H1 (cell line): ENCODE results near the gene INF2. TPM values are rescaled to one million over a fixed set of nuclear protein-coding genes. Genes with fewer than 3 reads are reported as not detected.
"Not testable (repeated sequence)": the region's sequence is repeated elsewhere in the genome, so short reads cannot be mapped to it uniquely, and the experiment has no call there.

Experiments used
- CTCF ChIA-PET: fragments of 300-600 bp; sonication (Branson Sonifier 250); formaldehyde crosslinking; loops from one replicate; lab custom pipeline; 2021; ENCODE audit not compliant: partially characterized antibody; lab: Charles Lee
- POLR2A ChIA-PET: fragments of 300-600 bp; sonication (Branson Sonifier 250); formaldehyde crosslinking; loops from one replicate; lab custom pipeline; 2021; ENCODE audit warnings: inconsistent platforms; ENCODE audit not compliant: partially characterized antibody; lab: Charles Lee
- DNase-seq, 2 experiments: peaks; one replicate each; pipeline versions ENCODE4 v3.0.0 to v3.0.0-alpha.2; 2010 to 2022; ENCODE audit warnings: low spot score in 2 of 2, low read depth in 1 of 2, mixed read lengths in 1 of 2
- FAIRE-seq: peaks from 2 replicates; lab custom pipeline; 2011; peaks lifted over from hg19 to GRCh38; lab: Jason Lieb, UNC
- H2AFZ ChIP-seq: 2 replicates; pipeline ENCODE4 v1.8.1; 2012; ENCODE audit warnings: low read length, inconsistent platforms
- H2AK5ac ChIP-seq: 2 replicates; pipeline ENCODE4 v1.6.1; 2013; ENCODE audit warnings: low read depth, low read length
- H2BK120ac ChIP-seq: replicated peaks from 2 replicates; pipeline ENCODE3; 2013; ENCODE audit warnings: low read depth, low read length, inconsistent platforms
- H2BK12ac ChIP-seq: 2 replicates; pipeline ENCODE4 v1.6.1; 2013; ENCODE audit warnings: low read depth, low read length
- H2BK15ac ChIP-seq: 2 replicates; pipeline ENCODE4 v1.6.1; 2013; ENCODE audit warnings: low read length
- H2BK20ac ChIP-seq: 2 replicates; pipeline ENCODE4 v1.6.1; 2013; ENCODE audit warnings: low read length
- H2BK5ac ChIP-seq: 2 replicates; pipeline ENCODE4 v1.6.1; 2013; ENCODE audit warnings: low read depth, low read length
- H3K14ac ChIP-seq: 2 replicates; pipeline ENCODE4 v1.6.1; 2013; ENCODE audit warnings: inconsistent platforms; ENCODE audit not compliant: insufficient read length
- H3K18ac ChIP-seq: 2 replicates; pipeline ENCODE4 v1.6.1; 2013; ENCODE audit warnings: low read length; ENCODE audit errors: extremely low read depth
- H3K23ac ChIP-seq: 2 replicates; pipeline ENCODE4 v1.6.1; 2013; ENCODE audit warnings: inconsistent platforms; ENCODE audit not compliant: insufficient read length
- H3K23me2 ChIP-seq: 2 replicates; pipeline ENCODE4 v1.6.1; 2013; ENCODE audit warnings: low read depth, low read length
- H3K27ac ChIP-seq: 2 replicates; pipeline ENCODE4 v1.6.1; 2011; ENCODE audit warnings: low read depth, low read length, inconsistent platforms
- H3K27me3 ChIP-seq, 4 experiments: replicated peaks in 1 of 4; 1 replicate in 1 of 4; 2 replicates in 3 of 4; pipeline versions ENCODE4 v1.6.1 to v1.8.1; 2011 to 2013; ENCODE audit warnings: low read length in 3 of 4, mild to moderate bottlenecking in 3 of 4, inconsistent platforms in 2 of 4, mixed read lengths in 2 of 4, moderate library complexity in 1 of 4; ENCODE audit not compliant: control insufficient read depth in 3 of 4, insufficient read depth in 3 of 4; ENCODE audit errors: extremely low read depth in 1 of 4
- H3K36me3 ChIP-seq, 4 experiments: 2 replicates each; pipeline versions ENCODE4 v1.6.1 to v1.8.1; 2011 to 2013; ENCODE audit warnings: mild to moderate bottlenecking in 4 of 4, low read length in 3 of 4, moderate library complexity in 2 of 4, control low read depth in 1 of 4, inconsistent platforms in 1 of 4; ENCODE audit not compliant: insufficient read depth in 4 of 4, control insufficient read depth in 2 of 4
- H3K4ac ChIP-seq: replicated peaks from 2 replicates; pipeline ENCODE3; 2013; ENCODE audit warnings: low read length, low read depth, mixed read lengths, inconsistent platforms; ENCODE audit not compliant: insufficient read length
- H3K4me1 ChIP-seq, 4 experiments: replicated peaks in 1 of 4; 1 replicate in 1 of 4; 2 replicates in 3 of 4; pipeline versions ENCODE4 v1.6.1 to v1.8.1; 2011 to 2013; ENCODE audit warnings: low read length in 3 of 4, inconsistent platforms in 2 of 4, mixed read lengths in 1 of 4; ENCODE audit not compliant: insufficient read depth in 4 of 4, control insufficient read depth in 3 of 4
- H3K4me2 ChIP-seq, 2 experiments: 2 replicates each; pipeline versions ENCODE4 v1.6.1 to v1.8.1; 2011 to 2013; ENCODE audit warnings: low read depth in 2 of 2, low read length in 2 of 2, control low read depth in 1 of 2, inconsistent platforms in 1 of 2, mild to moderate bottlenecking in 1 of 2; ENCODE audit not compliant: insufficient read depth in 1 of 2
- H3K4me3 ChIP-seq, 4 experiments: fragments of 200-600, 300-600 bp in 1 of 4; sonication (generic), shearing (Covaris generic), sonication (Bioruptor Twin) in 1 of 4; 2 replicates each; pipeline versions ENCODE4 v1.5.1 to v1.8.1; 2011 to 2016; ENCODE audit warnings: low read length in 4 of 4, low read depth in 3 of 4, control low read depth in 2 of 4, inconsistent platforms in 2 of 4, mild to moderate bottlenecking in 2 of 4, mixed read lengths in 1 of 4, moderate library complexity in 1 of 4; ENCODE audit not compliant: insufficient read depth in 2 of 4; ENCODE audit errors: extremely low read depth in 1 of 4
- H3K56ac ChIP-seq: replicated peaks from 2 replicates; pipeline ENCODE3; 2013; ENCODE audit warnings: low read depth, mild to moderate bottlenecking, mixed read lengths, low read length, inconsistent platforms; ENCODE audit not compliant: insufficient read length
- H3K79me1 ChIP-seq: 2 replicates; pipeline ENCODE4 v1.6.1; 2013; ENCODE audit warnings: low read depth, low read length, control low read depth
- H3K79me2 ChIP-seq, 2 experiments: 2 replicates each; pipeline versions ENCODE4 v1.6.1 to v1.8.1; 2012 to 2013; ENCODE audit warnings: low read length in 2 of 2, mild to moderate bottlenecking in 2 of 2, inconsistent platforms in 1 of 2; ENCODE audit not compliant: insufficient read depth in 2 of 2, control insufficient read depth in 1 of 2
- H3K9ac ChIP-seq, 4 experiments: replicated peaks in 1 of 4; 1 replicate in 1 of 4; 2 replicates in 3 of 4; pipeline versions ENCODE4 v1.6.1 to v1.8.1; 2011 to 2013; ENCODE audit warnings: low read depth in 3 of 4, low read length in 3 of 4, control low read depth in 2 of 4, mild to moderate bottlenecking in 2 of 4, moderate library complexity in 2 of 4, inconsistent platforms in 1 of 4; ENCODE audit errors: extremely low read depth in 1 of 4
- H3K9me3 ChIP-seq, 2 experiments: 2 replicates each; pipeline versions ENCODE4 v1.6.1 to v1.8.1; 2012 to 2013; ENCODE audit warnings: mild to moderate bottlenecking in 2 of 2, moderate library complexity in 2 of 2, control low read depth in 1 of 2, inconsistent platforms in 1 of 2, low read depth in 1 of 2, low read length in 1 of 2, mixed read lengths in 1 of 2; ENCODE audit not compliant: insufficient read depth in 2 of 2
- H4K20me1 ChIP-seq, 2 experiments: replicated peaks in 1 of 2; 2 replicates each; pipeline versions ENCODE3 to v1.8.1; 2011 to 2013; ENCODE audit warnings: inconsistent platforms in 2 of 2, low read length in 2 of 2, mild to moderate bottlenecking in 1 of 2; ENCODE audit not compliant: insufficient read depth in 2 of 2, control insufficient read depth in 1 of 2
- H4K5ac ChIP-seq: 2 replicates; pipeline ENCODE4 v1.6.1; 2013; ENCODE audit warnings: low read length, low read depth, mixed read lengths, inconsistent platforms; ENCODE audit not compliant: insufficient read length
- H4K8ac ChIP-seq: 2 replicates; pipeline ENCODE4 v1.8.0; 2013; ENCODE audit warnings: mild to moderate bottlenecking, moderate library complexity, low read length, inconsistent platforms; ENCODE audit not compliant: insufficient read depth; ENCODE audit errors: extremely low read depth
- H4K91ac ChIP-seq: replicated peaks from 2 replicates; pipeline ENCODE3; 2013; ENCODE audit warnings: low read length, mixed read lengths, inconsistent platforms; ENCODE audit not compliant: insufficient read length
- WGBS, 2 experiments: shearing (Covaris generic) in 1 of 2; methylation state at CpG; one replicate each; pipeline versions ENCODE4 v1.1.6 to v1.1.7; 2013 to 2015; ENCODE audit warnings: low lambda C conversion rate in 2 of 2, mixed read lengths in 2 of 2, inconsistent platforms in 1 of 2, low coverage in 1 of 2, missing lambda C conversion rate in 1 of 2; ENCODE audit not compliant: insufficient replicate concordance in 2 of 2, insufficient coverage in 1 of 2, insufficient read length in 1 of 2; ENCODE audit errors: extremely low coverage in 1 of 2, missing lambda C conversion rate in 1 of 2; 5-methylcytosine and 5-hydroxymethylcytosine counted together
- polyA plus RNA-seq, 7 experiments: library from polyadenylated mRNA; depleted of rRNA in 3 of 7; stranded (reverse) in 5 of 7; unstranded in 2 of 7; fragments of >200 nt in 5 of 7; fragments of 200-250 nt in 2 of 7; gene quantifications; 1 replicate in 5 of 7; 2 replicates in 1 of 7; 4 replicates in 1 of 7; pipeline versions ENCODE4 v1.2.1 to v1.2.3, GENCODE V29; 2011 to 2013; ENCODE audit warnings: missing spikeins in 2 of 7, mixed read lengths in 2 of 7
- total RNA-seq: library from RNA; stranded (reverse); fragmentation: NEBNext Ultra II Directional; extraction: Animal tissue kit (Norgen Biotek cat#: 25700); gene quantifications from 2 replicates; pipeline ENCODE4 v1.2.1, GENCODE V29; 2021

The INF2 gene
- total and polyA plus RNA-seq, 2 of the 8 experiments (the other 6 are each of a cell fraction or from before 2014, with no cell fraction given) = 29.1 to 59.5 TPM

DNA sequence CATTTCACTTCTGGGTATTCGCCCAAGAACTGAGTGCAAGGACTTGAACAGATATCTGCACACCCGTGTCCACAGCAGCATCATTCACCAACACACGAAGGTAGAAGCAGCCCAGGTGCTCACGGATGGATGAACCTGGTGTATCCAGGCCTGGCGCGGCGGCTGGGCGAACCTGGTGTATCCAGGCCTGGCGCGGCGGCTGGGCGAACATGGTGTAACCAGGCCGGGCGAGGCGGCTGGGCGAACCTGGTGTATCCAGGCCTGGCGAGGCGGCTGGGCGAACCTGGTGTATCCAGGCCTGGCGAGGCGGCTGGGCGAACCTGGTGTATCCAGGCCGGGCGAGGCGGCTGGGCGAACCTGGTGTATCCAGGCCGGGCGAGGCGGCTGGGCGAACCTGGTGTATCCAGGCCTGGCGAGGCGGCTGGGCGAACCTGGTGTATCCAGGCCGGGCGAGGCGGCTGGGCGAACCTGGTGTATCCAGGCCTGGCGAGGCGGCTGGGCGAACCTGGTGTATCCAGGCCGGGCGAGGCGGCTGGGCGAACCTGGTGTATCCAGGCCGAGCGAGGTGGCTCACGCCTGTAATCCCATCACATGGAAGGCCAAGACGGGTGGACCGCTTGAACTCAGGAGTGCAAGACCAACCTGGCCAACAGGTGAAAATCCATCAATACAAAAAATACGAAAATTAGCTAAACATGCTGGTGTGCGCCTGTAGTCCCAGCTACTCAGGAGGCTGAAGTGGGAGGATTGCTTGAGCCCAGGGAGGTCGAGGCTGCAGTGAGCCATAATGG lies 36.1 kb upstream of the INF2 start:
- FAIRE-seq, H3K4me1 ChIP-seq, H2BK120ac ChIP-seq, H3K4me3 ChIP-seq, H2BK5ac ChIP-seq, H3K4ac ChIP-seq, H3K27me3 ChIP-seq, H4K8ac ChIP-seq, H3K4me2 ChIP-seq, H3K23ac ChIP-seq, H2BK20ac ChIP-seq, POLR2A ChIA-PET, H3K36me3 ChIP-seq, H3K56ac ChIP-seq, H4K91ac ChIP-seq, H2BK15ac ChIP-seq, H4K5ac ChIP-seq, H3K14ac ChIP-seq, H3K79me2 ChIP-seq, DNase-seq, H2AK5ac ChIP-seq, H2BK12ac ChIP-seq, H3K18ac ChIP-seq, H3K27ac ChIP-seq, H3K9ac ChIP-seq, H3K79me1 ChIP-seq, H4K20me1 ChIP-seq, H3K23me2 ChIP-seq, H2AFZ ChIP-seq: not testable (repeated sequence)
- CTCF ChIA-PET = interaction anchor here (0.8 to 2.4 kb wide), 7 partner anchors 25 to 63 kb away, joined by 3 to 17 read pairs (median 4); no protein-coding TSS in a partner anchor
- 98% methylated on average over 34 of the region's 52 CpGs; no CpG with 5 or more reads in 1 of the 2 experiments for WGBS, 2 experiments
- peaks cover 14 to 29% of the 10 kb centered on the region in 2 experiments for H3K9me3 ChIP-seq
